ENCODE data around the gene GPX7. TPM values are rescaled to one million over a fixed set of nuclear protein-coding genes. Genes with fewer than 3 reads are reported as not detected.

GPX7 gene
- polyA plus RNA-seq, 4 donors: 71.5 to 93.5 (median 76.9) TPM

GRCh38 chr1:52585474-52585873 lies 16.7 kb upstream of the GPX7 start:
- DNase-seq (ENCODE audit: low read depth in 4 of 4, low spot score in 3 of 4): no peak

DNA sequence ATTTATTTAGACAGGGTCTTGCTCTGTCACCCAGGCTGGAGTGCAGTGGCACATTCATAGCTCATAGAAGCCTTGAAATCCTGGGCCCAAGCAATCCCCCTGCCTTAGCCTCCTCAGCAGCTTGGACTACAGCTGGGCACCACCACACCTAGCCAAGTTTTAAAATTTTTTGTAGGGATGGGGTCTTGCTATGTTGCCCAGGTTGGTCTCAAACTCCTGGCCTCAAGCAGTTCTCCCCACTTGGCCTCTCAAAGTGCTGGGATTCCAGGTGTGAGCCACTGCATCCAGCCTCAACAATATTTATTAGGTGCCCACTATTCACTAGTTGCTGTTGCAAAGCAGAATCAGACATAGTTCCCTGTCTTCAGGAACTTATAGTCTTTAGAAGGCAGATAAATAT lies 14.1 kb upstream of the GPX7 start:
- no peak for DNase-seq (ENCODE audit: low read depth in 4 of 4, low spot score in 3 of 4)

DNA sequence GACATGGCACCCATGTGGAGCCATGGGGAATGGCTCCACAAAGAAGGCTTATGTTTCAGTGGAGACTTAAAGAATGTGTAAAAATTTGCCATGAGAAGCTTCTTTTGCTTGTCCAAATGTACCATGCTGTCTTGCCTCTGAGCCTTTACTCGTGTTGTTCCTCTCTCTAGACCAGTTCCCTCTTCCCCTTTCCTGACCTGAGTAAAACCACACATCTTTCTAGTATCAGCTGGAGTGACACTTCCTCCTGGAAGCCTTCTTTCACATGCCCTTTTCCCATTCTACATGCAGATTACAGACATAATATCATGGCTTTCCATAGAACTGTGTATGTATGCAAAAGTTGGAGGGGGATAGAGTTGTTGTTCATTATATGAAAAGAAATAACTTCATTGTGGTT lies 13.6 kb upstream of the GPX7 start:
- DNase-seq (ENCODE audit: low read depth in 4 of 4, low spot score in 3 of 4): no peak

- DNase-seq (ENCODE audit: low read depth in 4 of 4, low spot score in 3 of 4): no peak
Measured at GRCh38 chr1:52590266-52590665, 11.9 kb upstream of the GPX7 start.

GRCh38 chr1:52592637-52593323 lies 9.4 kb upstream of the GPX7 start:
- DNase-seq (ENCODE audit: low read depth in 4 of 4, low spot score in 3 of 4): no peak

- no peak for DNase-seq (ENCODE audit: low read depth in 4 of 4, low spot score in 3 of 4)
Measured at GRCh38 chr1:52593495-52593894, 8.7 kb upstream of the GPX7 start.

GRCh38 chr1:52595061-52595460 lies 7.1 kb upstream of the GPX7 start:
- DNase-seq (ENCODE audit: low read depth in 4 of 4, low spot score in 3 of 4): no peak

GRCh38 chr1:52597912-52598311 lies 4.3 kb upstream of the GPX7 start:
- DNase-seq (ENCODE audit: low read depth in 4 of 4, low spot score in 3 of 4): no peak

- no peak for DNase-seq (ENCODE audit: low read depth in 4 of 4, low spot score in 3 of 4)
Measured at GRCh38 chr1:52598729-52599128, 3.4 kb upstream of the GPX7 start.

- DNase-seq (ENCODE audit: low read depth in 4 of 4, low spot score in 3 of 4): no peak
Measured at GRCh38 chr1:52599236-52599635, 2.9 kb upstream of the GPX7 start.

- DNase-seq (ENCODE audit: low read depth in 4 of 4, low spot score in 3 of 4): no peak
Measured at GRCh38 chr1:52600533-52601179, 1.5 kb upstream of the GPX7 start.

GRCh38 chr1:52601519-52601918 lies 652 bp upstream of the GPX7 start:
- no peak for DNase-seq (ENCODE audit: low read depth in 4 of 4, low spot score in 3 of 4)

DNA sequence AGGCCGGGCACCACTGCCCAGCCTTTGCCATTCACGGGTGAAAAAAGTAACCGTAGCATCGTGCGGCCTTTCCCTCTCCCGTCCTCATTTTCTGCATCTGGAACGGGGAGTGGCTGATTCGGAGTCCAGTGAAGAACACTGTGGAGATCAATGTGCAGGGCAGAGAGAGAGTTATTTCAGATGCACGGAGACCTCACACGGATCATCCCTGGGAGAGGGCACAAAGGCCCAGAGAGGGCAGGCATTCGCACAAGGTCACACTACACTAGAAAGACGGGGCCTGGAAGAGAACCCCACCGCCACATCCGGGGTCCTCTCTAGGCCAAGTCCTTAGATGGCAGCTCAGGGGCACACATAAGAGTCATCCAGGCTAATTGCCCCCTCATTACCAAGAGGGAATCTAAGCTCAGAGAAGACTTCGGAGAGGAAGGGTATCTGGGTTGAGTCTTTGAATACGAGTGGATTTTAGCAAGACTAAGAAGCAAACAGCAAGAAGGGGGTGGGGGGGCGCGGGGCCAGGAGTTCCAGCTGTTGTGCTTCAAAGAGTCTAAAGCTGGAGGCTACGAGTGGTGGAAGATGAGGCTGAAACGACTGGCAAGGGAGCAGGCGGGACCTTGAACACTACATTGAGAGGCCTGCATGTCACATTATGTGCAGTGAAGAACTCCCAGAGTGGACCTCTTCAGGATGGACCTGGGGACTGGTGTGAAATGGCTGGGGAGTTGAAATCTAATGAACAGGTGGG lies 857 bp downstream of the GPX7 start:
- DNase-seq (ENCODE audit: low read depth in 4 of 4, low spot score in 3 of 4): peak in 1 of 4 donors; percentile 12

GRCh38 chr1:52603630-52604029 lies 1.5 kb downstream of the GPX7 start:
- no peak for DNase-seq (ENCODE audit: low read depth in 4 of 4, low spot score in 3 of 4)

GRCh38 chr1:52604063-52604770 lies 2.0 kb downstream of the GPX7 start:
- no peak for DNase-seq (ENCODE audit: low read depth in 4 of 4, low spot score in 3 of 4)

DNA sequence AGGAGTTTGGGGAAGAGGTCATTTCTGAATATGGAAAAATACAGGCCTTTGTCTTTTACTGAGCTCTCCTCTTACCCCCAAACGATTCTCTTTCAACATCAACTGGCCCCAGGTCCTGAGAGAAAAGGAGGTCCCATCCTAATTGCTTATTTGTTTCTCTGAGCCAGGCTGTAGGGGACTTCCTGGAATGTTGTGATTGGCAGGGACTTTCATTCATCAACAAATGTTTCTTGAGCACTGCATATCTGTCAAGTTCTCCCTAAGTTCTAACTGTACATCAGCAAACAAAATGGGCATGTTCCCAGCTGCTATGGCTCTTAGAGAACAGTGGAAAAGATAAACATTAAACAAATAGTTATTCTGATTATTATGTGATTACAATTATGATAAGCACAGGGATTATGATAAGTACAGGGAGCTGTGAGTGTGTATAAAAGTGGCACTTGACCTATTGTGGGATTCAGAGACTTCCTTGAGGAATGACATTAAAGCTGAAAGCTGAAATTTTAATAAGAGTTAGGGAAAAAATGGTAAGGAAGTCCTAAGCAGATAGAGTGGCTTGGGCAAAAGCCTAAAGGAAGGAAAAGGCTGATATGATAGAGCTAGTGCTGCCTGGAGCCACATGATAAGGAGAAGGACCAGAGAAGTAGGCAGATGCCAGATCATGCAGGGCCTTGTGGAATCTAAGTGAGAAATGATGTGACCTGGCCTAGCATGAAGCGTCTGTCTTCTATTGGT lies 11.6 kb downstream of the GPX7 start:
- no peak for DNase-seq (ENCODE audit: low read depth in 4 of 4, low spot score in 3 of 4)

DNA sequence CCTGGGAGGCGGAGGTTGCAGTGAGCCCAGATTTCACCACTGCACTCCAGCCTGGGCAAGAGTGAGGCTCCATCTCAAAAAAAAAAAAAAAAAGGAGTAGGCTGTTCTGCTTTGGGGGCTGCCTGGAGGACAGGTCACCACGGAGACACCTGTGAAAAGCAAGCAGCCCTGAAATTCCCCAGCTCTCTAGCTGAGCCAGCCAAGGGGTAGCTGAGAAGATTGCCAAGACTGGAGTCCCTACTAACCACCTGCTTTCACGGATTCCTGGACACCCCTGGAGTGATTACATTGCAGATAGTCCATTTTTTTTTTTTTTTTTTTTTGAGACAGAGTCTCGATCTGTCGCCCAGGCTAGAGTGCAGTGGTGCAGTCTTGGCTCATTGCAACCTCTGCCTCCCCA lies 12.5 kb downstream of the GPX7 start:
- DNase-seq (ENCODE audit: low read depth in 4 of 4, low spot score in 3 of 4): no peak

DNA sequence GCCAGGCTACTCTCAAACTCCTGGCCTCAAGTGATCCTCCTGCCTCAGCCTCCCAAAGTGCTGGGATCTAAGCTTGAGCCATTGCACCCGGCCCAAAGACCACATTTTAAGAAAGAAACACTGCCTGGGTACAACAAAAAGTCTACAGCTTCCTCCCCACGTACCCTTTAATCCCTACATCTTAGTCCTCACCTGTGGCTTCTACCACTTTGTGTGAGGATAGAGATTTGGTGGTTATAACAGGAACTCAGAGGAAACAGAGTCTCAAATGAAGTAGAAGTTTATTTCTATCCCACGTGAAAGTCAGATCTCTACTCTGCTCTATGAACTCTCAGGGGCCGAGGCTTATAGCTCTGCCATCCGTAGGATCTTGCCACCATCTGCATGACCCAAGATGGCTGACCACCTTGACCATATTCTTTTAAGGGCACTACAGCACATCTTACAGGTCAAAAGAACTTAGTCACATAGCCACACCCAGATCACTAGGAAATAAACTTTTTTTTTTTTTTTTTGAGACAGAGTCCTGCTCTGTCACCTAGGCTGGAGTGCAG lies 13.4 kb downstream of the GPX7 start:
- no peak for DNase-seq (ENCODE audit: low read depth in 4 of 4, low spot score in 3 of 4)

DNA sequence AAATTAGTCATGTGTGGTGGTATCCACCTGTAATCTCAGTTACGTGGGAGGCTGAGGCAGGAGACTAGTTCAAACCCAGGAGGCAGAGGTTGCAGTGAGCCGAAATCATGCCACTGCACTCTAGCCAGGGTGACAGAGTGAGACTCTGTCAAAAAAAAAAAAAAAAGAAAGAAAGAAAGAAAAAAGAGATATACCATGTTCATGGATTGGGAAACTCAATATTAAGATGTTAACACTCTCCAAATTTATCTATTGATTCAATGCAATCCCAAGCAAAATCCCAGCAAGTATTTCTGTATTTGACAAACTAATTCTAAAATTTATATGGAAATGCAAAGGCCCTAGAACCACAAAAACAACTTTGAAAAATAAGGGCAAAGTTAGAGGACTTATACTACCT lies 19.8 kb downstream of the GPX7 start:
- DNase-seq (ENCODE audit: low read depth in 4 of 4, low spot score in 3 of 4): no peak

DNA sequence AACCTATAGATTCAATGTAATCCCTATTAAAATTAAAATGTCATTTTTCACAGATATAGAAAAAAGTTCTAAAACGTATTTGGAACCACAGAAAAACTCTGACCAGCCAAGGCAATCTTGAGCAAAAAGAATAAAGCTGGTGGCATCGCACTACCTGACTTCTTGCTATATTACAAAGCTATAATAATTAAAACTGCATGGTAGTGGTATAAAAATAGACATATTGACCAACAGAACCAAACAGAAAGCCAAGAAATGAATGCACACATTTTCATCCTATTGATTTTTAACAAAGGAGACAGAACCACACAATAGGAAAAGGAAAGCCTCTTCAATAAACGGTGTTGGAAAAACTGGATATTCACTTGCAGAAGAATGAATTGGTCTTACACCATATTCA lies 21.6 kb downstream of the GPX7 start:
- no peak for DNase-seq (ENCODE audit: low read depth in 4 of 4, low spot score in 3 of 4)
